Mesendoderm (in vitro differentiated cells): ENCODE results near the gene SMIM10L2A.
"Not testable (repeated sequence)": the region's sequence is repeated elsewhere in the genome, so short reads cannot be mapped to it uniquely, and the experiment has no call there.

Experiments
- DNase-seq: peaks from one replicate; pipeline ENCODE4 v3.0.0; 2013
- H2AK5ac ChIP-seq: 2 replicates; pipeline ENCODE4 v1.6.1; 2013; ENCODE audit warnings: low read length, inconsistent platforms
- H2BK120ac ChIP-seq: 2 replicates; pipeline ENCODE4 v1.6.1; 2013; ENCODE audit warnings: low read depth, mild to moderate bottlenecking, low read length, moderate library complexity, mixed read lengths
- H2BK15ac ChIP-seq: replicated peaks from 2 replicates; pipeline ENCODE4 v1.6.1; 2013; ENCODE audit warnings: low read depth, mild to moderate bottlenecking, moderate library complexity
- H2BK5ac ChIP-seq: 2 replicates; pipeline ENCODE4 v1.6.1; 2013; ENCODE audit warnings: low read length, inconsistent platforms
- H3K18ac ChIP-seq: 2 replicates; pipeline ENCODE4 v1.6.1; 2013; ENCODE audit warnings: mild to moderate bottlenecking, low read length, mixed read lengths
- H3K23ac ChIP-seq: one replicate; pipeline ENCODE4 v1.6.1; 2013; ENCODE audit warnings: low read length
- H3K27ac ChIP-seq: 2 replicates; pipeline ENCODE4 v1.5.1; 2013; ENCODE audit warnings: low read depth, mild to moderate bottlenecking, inconsistent platforms, low read length, moderate library complexity
- H3K27me3 ChIP-seq: 2 replicates; pipeline ENCODE4 v1.6.1; 2013; ENCODE audit warnings: low read length, control low read depth, mild to moderate bottlenecking, inconsistent platforms; ENCODE audit not compliant: insufficient read depth, poor library complexity
- H3K36me3 ChIP-seq: 2 replicates; pipeline ENCODE4 v1.6.1; 2013; ENCODE audit warnings: low read length, inconsistent platforms; ENCODE audit not compliant: control insufficient read depth, insufficient read depth
- H3K4ac ChIP-seq: one replicate; pipeline ENCODE4 v1.6.1; 2013; ENCODE audit warnings: low read depth, mild to moderate bottlenecking, low read length, moderate library complexity
- H3K4me1 ChIP-seq: 2 replicates; pipeline ENCODE4 v1.6.1; 2013; ENCODE audit warnings: low read depth, low read length, inconsistent platforms; ENCODE audit not compliant: control insufficient read depth
- H3K4me2 ChIP-seq: 2 replicates; pipeline ENCODE4 v1.6.1; 2013; ENCODE audit warnings: low read length
- H3K4me3 ChIP-seq: 2 replicates; pipeline ENCODE4 v1.5.1; 2013; ENCODE audit warnings: mild to moderate bottlenecking, low read length
- H3K56ac ChIP-seq: one replicate; pipeline ENCODE4 v1.6.1; 2013; ENCODE audit warnings: low read length
- H3K79me1 ChIP-seq: 2 replicates; pipeline ENCODE4 v1.6.1; 2013; ENCODE audit warnings: low read length, inconsistent platforms
- H3K79me2 ChIP-seq: 2 replicates; pipeline ENCODE4 v1.6.1; 2013; ENCODE audit warnings: mild to moderate bottlenecking, low read length; ENCODE audit not compliant: control insufficient read depth, insufficient read depth
- H3K9ac ChIP-seq: 2 replicates; pipeline ENCODE4 v1.6.1; 2013; ENCODE audit warnings: low read length, inconsistent platforms
- H4K5ac ChIP-seq: one replicate; pipeline ENCODE4 v1.6.1; 2013; ENCODE audit warnings: low read length
- H4K8ac ChIP-seq: one replicate; pipeline ENCODE4 v1.6.1; 2013; ENCODE audit warnings: low read depth, mild to moderate bottlenecking, control low read depth, low read length, moderate library complexity
- WGBS: extraction: QIAGEN DNeasy Blood & Tissue Kit; methylation state at CpG from one replicate; pipeline ENCODE4 v1.1.7; 2013; ENCODE audit warnings: low lambda C conversion rate, missing lambda C conversion rate; ENCODE audit not compliant: insufficient coverage; ENCODE audit errors: extremely low coverage; 5-methylcytosine and 5-hydroxymethylcytosine counted together

Gene SMIM10L2A

DNA sequence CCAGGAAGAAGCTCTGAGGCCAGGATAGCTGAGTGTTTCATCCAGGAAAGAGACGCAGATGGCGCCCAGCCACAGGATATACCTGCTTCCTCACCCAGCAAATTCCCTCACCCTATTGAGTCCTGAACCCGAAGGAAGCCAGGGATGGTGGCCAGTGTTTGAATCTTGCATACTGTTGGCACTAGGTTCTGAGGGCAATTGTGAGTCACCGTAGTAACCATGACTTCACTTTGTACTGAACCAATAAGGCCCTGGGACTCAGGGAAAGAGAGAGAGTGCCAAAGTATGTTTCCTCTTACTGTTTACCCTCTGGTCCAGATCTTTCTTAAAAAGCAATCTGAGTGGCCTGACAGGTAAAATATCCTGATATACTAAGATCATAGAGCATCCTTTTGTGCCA, 25.6 kb upstream of the SMIM10L2A start:
- no peak overlapping the region for H3K4me2 ChIP-seq
- no peak overlapping the region for H3K56ac ChIP-seq
- no peak overlapping the region for H2BK15ac ChIP-seq
- H3K18ac ChIP-seq: no peak overlapping the region
- no peak overlapping the region for H3K9ac ChIP-seq
- no peak for DNase-seq
- H3K79me2 ChIP-seq: no peaks in the 10 kb centered on the region
- no peaks in the 10 kb centered on the region for H3K79me1 ChIP-seq
- no peak overlapping the region for H4K5ac ChIP-seq
- H3K23ac ChIP-seq: no peak overlapping the region
- H3K27ac ChIP-seq: no peak overlapping the region
- no peak overlapping the region for H3K4ac ChIP-seq
- no peak overlapping the region for H2AK5ac ChIP-seq
- H2BK5ac ChIP-seq: no peak overlapping the region
- H3K4me3 ChIP-seq: no peak overlapping the region
- no peaks in the 10 kb centered on the region for H3K4me1 ChIP-seq
- no peaks in the 10 kb centered on the region for H3K27me3 ChIP-seq
- no peak overlapping the region for H2BK120ac ChIP-seq
- H3K36me3 ChIP-seq: no peaks in the 10 kb centered on the region
- H4K8ac ChIP-seq: no peak overlapping the region
- no CpG with 5 or more reads among the region's 4 CpGs for WGBS

DNA sequence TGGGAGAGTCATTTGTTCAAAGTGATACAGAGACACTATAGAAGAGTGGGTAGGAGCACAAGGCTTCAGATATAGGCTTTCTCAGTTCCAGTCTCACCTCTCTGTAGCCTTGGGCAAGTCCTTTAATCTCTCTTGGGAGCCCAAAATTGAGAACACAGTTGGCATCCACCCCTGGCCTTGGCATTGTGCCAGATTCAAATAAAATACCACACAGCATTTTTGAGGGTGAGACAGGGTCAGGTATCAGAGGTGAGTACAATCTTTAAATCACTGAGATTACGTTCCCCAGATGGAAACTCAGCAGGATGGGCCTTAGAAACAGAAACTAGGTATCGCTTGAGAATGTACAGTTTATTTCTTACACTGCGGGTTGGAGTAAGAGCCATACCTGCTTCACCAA, 25.2 kb upstream of the SMIM10L2A start:
- Histone ChIP-seq H3K23ac (no peak overlapping the region), H3K18ac (no peak overlapping the region), H2BK5ac (no peak overlapping the region), H3K9ac (no peak overlapping the region), H3K27ac (no peak overlapping the region), H3K79me1 (no peaks in the 10 kb centered on the region), H3K56ac (no peak overlapping the region), H2BK120ac (no peak overlapping the region), H3K36me3 (no peaks in the 10 kb centered on the region), H3K4me2 (no peak overlapping the region), H3K4ac (no peak overlapping the region), H2AK5ac (no peak overlapping the region), H3K4me1 (no peaks in the 10 kb centered on the region), H3K79me2 (no peaks in the 10 kb centered on the region), H3K4me3 (no peak overlapping the region), H3K27me3 (no peaks in the 10 kb centered on the region), H4K8ac (no peak overlapping the region), H2BK15ac (no peak overlapping the region), H4K5ac (no peak overlapping the region)
- no CpG with 5 or more reads among the region's 3 CpGs for WGBS
- no peak for DNase-seq

DNA sequence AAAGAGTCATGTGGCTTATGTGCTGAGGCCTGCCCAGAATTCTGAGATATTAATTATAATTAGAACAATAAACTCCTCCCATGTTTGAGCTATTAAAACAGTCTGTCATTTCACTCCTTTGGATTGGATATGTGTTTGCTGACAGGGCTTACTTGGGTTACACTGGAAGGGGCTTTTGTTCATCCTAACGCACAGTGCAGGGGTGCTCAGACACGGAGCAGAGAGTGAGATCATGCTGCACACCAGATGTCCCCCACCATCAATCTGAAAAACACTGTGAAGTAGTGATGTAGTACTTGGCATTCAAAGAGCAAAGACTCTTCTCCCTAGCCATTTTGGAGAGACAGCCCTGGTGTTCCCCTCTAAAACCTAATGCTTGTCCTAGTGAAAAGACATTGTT, 24.1 kb upstream of the SMIM10L2A start:
- H3K4me3 ChIP-seq: no peak overlapping the region
- H2BK15ac ChIP-seq: no peak overlapping the region
- no peak overlapping the region for H4K8ac ChIP-seq
- H3K4ac ChIP-seq: no peak overlapping the region
- no peaks in the 10 kb centered on the region for H3K79me2 ChIP-seq
- H3K27me3 ChIP-seq: no peaks in the 10 kb centered on the region
- H3K4me1 ChIP-seq: no peaks in the 10 kb centered on the region
- H3K9ac ChIP-seq: no peak overlapping the region
- no peaks in the 10 kb centered on the region for H3K36me3 ChIP-seq
- H4K5ac ChIP-seq: no peak overlapping the region
- DNase-seq: no peak
- WGBS: no CpG with 5 or more reads among the region's 2 CpGs
- H3K23ac ChIP-seq: no peak overlapping the region
- H3K18ac ChIP-seq: no peak overlapping the region
- H3K27ac ChIP-seq: no peak overlapping the region
- H2BK120ac ChIP-seq: no peak overlapping the region
- H3K4me2 ChIP-seq: no peak overlapping the region
- H3K56ac ChIP-seq: no peak overlapping the region
- H3K79me1 ChIP-seq: no peaks in the 10 kb centered on the region
- H2BK5ac ChIP-seq: no peak overlapping the region
- no peak overlapping the region for H2AK5ac ChIP-seq

DNA sequence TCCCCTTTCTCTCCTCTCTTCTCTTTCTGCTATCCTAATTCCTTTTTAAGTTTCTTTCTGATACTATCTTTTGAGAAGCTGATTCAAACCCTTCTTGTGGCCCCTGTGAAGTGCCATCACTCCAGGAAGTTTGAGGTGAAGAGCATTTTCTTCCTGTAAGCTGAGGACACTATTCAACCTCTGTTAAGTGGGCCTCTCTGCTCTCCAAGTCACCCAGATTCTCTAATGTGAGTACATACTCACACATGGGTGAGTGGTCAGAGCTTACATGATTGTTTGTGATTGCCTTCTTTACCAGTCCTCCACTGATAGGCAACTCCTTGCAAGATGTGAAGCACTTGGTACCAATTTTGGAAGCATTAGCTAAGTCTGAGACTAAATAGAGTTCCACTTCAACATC, 18.4 kb upstream of the SMIM10L2A start:
- Histone ChIP-seq H2BK120ac (no peak overlapping the region), H3K4me2 (no peak overlapping the region), H4K5ac (no peak overlapping the region), H3K56ac (no peak overlapping the region), H3K79me2 (no peaks in the 10 kb centered on the region), H3K27ac (no peak overlapping the region), H3K4me1 (no peaks in the 10 kb centered on the region), H3K9ac (no peak overlapping the region), H3K36me3 (no peaks in the 10 kb centered on the region), H3K79me1 (no peaks in the 10 kb centered on the region), H3K4ac (no peak overlapping the region), H2BK15ac (no peak overlapping the region), H3K18ac (no peak overlapping the region), H3K23ac (no peak overlapping the region), H3K27me3 (no peaks in the 10 kb centered on the region), H2BK5ac (no peak overlapping the region), H2AK5ac (no peak overlapping the region), H4K8ac (no peak overlapping the region), H3K4me3 (no peak overlapping the region)
- no peak for DNase-seq

DNA sequence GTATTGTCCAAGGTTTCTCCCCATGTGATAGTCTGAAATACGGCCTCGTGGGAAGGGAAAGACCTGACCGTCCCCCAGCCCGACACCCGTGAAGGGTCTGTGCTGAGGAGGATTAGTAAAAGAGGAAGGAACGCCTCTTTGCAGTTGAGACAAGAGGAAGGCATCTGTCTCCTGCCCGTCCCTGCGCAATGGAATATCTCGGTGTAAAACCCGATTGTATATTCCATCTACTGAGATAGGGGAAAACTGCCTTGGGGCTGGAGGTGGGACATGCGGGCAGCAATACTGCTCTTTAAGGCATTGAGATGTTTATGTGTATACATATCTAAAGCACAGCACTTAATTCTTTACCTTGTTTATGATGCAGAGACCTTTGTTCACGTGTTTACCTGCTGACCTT, 15.3 kb upstream of the SMIM10L2A start:
- H4K8ac ChIP-seq, H2AK5ac ChIP-seq, H2BK120ac ChIP-seq, H2BK15ac ChIP-seq, H3K4me2 ChIP-seq, H3K56ac ChIP-seq, H3K18ac ChIP-seq, H3K27ac ChIP-seq, H4K5ac ChIP-seq, H3K4me3 ChIP-seq, DNase-seq, H3K79me1 ChIP-seq, H3K23ac ChIP-seq, H3K4me1 ChIP-seq, H3K27me3 ChIP-seq, H3K9ac ChIP-seq, H3K79me2 ChIP-seq, H2BK5ac ChIP-seq, H3K36me3 ChIP-seq, H3K4ac ChIP-seq: not testable (repeated sequence)
- no CpG with 5 or more reads among the region's 12 CpGs for WGBS

DNA sequence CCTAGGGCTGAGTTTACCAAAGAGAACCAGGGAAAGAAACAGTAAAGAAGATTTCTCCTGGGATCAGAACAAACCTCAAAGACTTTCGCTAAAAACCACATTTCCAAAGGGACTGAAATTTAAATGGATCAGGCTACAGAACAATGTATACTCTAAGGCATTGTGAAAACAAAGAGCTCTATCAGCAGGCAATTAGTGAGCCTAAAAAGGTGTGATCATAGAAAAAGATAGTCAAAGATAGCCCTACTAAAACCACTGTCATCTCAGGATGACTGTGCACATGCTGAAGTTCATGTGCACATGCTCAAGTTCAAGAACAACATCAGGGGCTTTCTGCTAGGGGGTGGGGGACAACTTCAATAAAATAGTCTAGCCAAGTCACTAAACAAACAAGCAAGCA, 12.9 kb upstream of the SMIM10L2A start:
- no CpG with 5 or more reads among the region's 1 CpG for WGBS
- Histone ChIP-seq H3K4me1 (no peaks in the 10 kb centered on the region), H2AK5ac (no peak overlapping the region), H3K4me2 (no peak overlapping the region), H3K56ac (no peak overlapping the region), H4K8ac (no peak overlapping the region), H2BK5ac (no peak overlapping the region), H3K4me3 (no peak overlapping the region), H3K23ac (no peak overlapping the region), H3K9ac (no peak overlapping the region), H2BK15ac (no peak overlapping the region), H3K4ac (no peak overlapping the region), H3K36me3 (no peaks in the 10 kb centered on the region), H3K27me3 (no peaks in the 10 kb centered on the region), H3K79me1 (no peaks in the 10 kb centered on the region), H4K5ac (no peak overlapping the region), H3K18ac (no peak overlapping the region), H3K27ac (no peak overlapping the region), H3K79me2 (no peaks in the 10 kb centered on the region), H2BK120ac (no peak overlapping the region)
- DNase-seq: peak; percentile 16
